Gastrocnemius medialis (tissue), 4 donors: ENCODE data around the gene ZNF622. TPM values are rescaled to one million over a fixed set of nuclear protein-coding genes. Genes with fewer than 3 reads are reported as not detected.
"Not testable (repeated sequence)": the region's sequence is repeated elsewhere in the genome, so short reads cannot be mapped to it uniquely, and the experiment has no call there.

ENCODE experiments used
- ATAC-seq, 2 donors: fragments of 150-250 bp; one replicate each; pipeline ENCODE4 v1.9.1; 2016
- DNase-seq, 2 donors: peaks; one replicate each; pipeline ENCODE4 v3.0.0-alpha.2; 2019
- H3K27ac ChIP-seq, 4 donors: fragments of 200-600 bp; sonication (generic); 1 replicate in 1 of 4; 2 replicates in 3 of 4; pipeline ENCODE4 v1.5.1; 2016 to 2018; ENCODE audit warnings: mild to moderate bottlenecking in 2 of 4, moderate library complexity in 1 of 4
- H3K27me3 ChIP-seq, 3 donors: fragments of 200-600 bp; sonication (generic) in 2 of 3; 1 replicate in 1 of 3; 2 replicates in 2 of 3; pipeline versions ENCODE4 v1.5.1 to v1.6.0; 2016 to 2019; ENCODE audit warnings: mild to moderate bottlenecking in 1 of 3, moderate library complexity in 1 of 3
- H3K36me3 ChIP-seq, 2 donors: fragments of 200-600 bp; sonication (generic) in 1 of 2; one replicate each; pipeline ENCODE4 v1.5.1; 2017 to 2018
- H3K4me1 ChIP-seq, 2 donors: fragments of 200-600 bp; sonication (generic) in 1 of 2; one replicate each; pipeline ENCODE4 v1.5.1; 2016 to 2017; ENCODE audit warnings: mild to moderate bottlenecking in 2 of 2
- H3K4me3 ChIP-seq, 4 donors: fragments of 200-600 bp; sonication (generic) in 3 of 4; 1 replicate in 1 of 4; 2 replicates in 3 of 4; pipeline ENCODE4 v1.5.1; 2016 to 2019; ENCODE audit warnings: mild to moderate bottlenecking in 2 of 4
- H3K9me3 ChIP-seq, 3 donors: fragments of 200-600 bp; sonication (generic) in 2 of 3; 1 replicate in 1 of 3; 2 replicates in 2 of 3; pipeline ENCODE4 v1.5.1; 2016 to 2019
- CTCF ChIP-seq, 5 experiments: fragments of 450-650 bp in 3 of 5; fragments of 200-600 bp in 2 of 5; sonication (generic) in 2 of 5; IDR thresholded peaks in 4 of 5; conservative IDR thresholded peaks in 1 of 5; 1 replicate in 4 of 5; 2 replicates in 1 of 5; pipeline ENCODE4 v1.5.1; 2016 to 2019; ENCODE audit warnings: antibody characterized with exemption in 5 of 5, mild to moderate bottlenecking in 3 of 5, moderate library complexity in 3 of 5
- POLR2A ChIP-seq, 2 donors: fragments of 450-650 bp; IDR thresholded peaks; one replicate each; pipeline ENCODE4 v1.6.1; 2017; ENCODE audit warnings: antibody characterized with exemption in 2 of 2, mild to moderate bottlenecking in 2 of 2, moderate library complexity in 2 of 2
- in situ Hi-C, 4 donors: fragments of 200-750 bp; cut with MboI; loops; one replicate each; pipeline versions ENCODE4 v1.15.0 to v1.8.0; 2017; ENCODE audit warnings: low sequenced_read_pairs in 4 of 4
- intact Hi-C: fragments of 100-400 bp; cut with DNase I; formaldehyde crosslinking; loops from one replicate; pipeline ENCODE4 v1.15.1; 2023; ENCODE audit warnings: low total_unique reads
- total RNA-seq, 4 donors: library from RNA; depleted of rRNA; stranded (reverse); fragments of >200 nt; gene quantifications; one replicate each; pipeline versions ENCODE4 v1.1.0 to v1.2.3, GENCODE V29; 2016

Gene ZNF622
- total RNA-seq, 4 donors from 2014 or later: 44.8 to 150 (median 75.1) TPM

GRCh38 chr5:16482891-16483290 is 17.3 kb upstream of the ZNF622 start:
- Histone ChIP-seq H3K4me1 (peaks cover 43 to 66% of the 10 kb centered on the region in 2 donors), H3K4me3 (no peak overlapping the region), H3K9me3 (no peaks in the 10 kb centered on the region), H3K27me3 (no peaks in the 10 kb centered on the region), H3K27ac (peak overlapping the region; percentile 13 to 97 (median 92)), H3K36me3 (peaks cover 0 to 55% of the 10 kb centered on the region in 2 donors)
- intact Hi-C loops (no loop called here), in situ Hi-C loops (loop anchor here in 2 of 4 donors (10.0 to 25.0 kb wide), 2 partner anchors 72 to 304 kb away; no protein-coding TSS in a partner anchor)
- DNase-seq (no peak), ATAC-seq (no peak)
- TF ChIP-seq CTCF (IDR thresholded peaks at IDR 0.05 in 4 of 5, conservative IDR thresholded peaks at IDR 0.05 in 1 of 5) (no peak), POLR2A (IDR thresholded peaks at IDR 0.05) (no peak)

GRCh38 chr5:16480821-16481538 is 15.4 kb upstream of the ZNF622 start:
- TF ChIP-seq POLR2A (IDR thresholded peaks at IDR 0.05) (no peak), CTCF (IDR thresholded peaks at IDR 0.05 in 4 of 5, conservative IDR thresholded peaks at IDR 0.05 in 1 of 5) (no peak)
- Histone ChIP-seq H3K36me3 (peaks cover 0 to 68% of the 10 kb centered on the region in 2 donors), H3K4me3 (no peak overlapping the region), H3K9me3 (no peaks in the 10 kb centered on the region), H3K27ac (peak overlapping the region; percentile 56 to 97 (median 92)), H3K27me3 (no peaks in the 10 kb centered on the region), H3K4me1 (peaks cover 24 to 50% of the 10 kb centered on the region in 2 donors)
- ATAC-seq (no peak), DNase-seq (no peak)
- in situ Hi-C loops: loop anchor here in 2 of 4 donors (10.0 to 25.0 kb wide), 2 partner anchors 74 to 306 kb away; no protein-coding TSS in a partner anchor
- intact Hi-C loops: no loop called here

DNA sequence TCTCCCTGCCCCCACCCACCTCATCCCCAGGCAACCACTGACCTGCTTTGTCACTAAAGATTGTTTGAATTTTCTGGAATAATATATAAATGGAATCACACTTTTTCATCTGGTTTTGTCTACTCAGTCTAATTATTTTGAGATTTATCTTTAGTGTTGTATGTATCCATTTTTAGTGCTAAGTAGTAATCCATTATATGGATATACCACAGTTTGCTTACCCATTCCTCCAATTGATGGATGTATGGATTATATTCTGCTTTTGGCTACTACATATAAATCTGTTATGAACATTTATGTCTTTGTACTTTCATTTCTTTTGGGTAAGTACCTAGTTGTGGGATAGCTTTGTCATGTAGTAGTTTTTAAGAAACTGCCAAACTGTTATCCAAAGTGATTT is 14.5 kb upstream of the ZNF622 start:
- H3K36me3 ChIP-seq: peaks cover 0 to 75% of the 10 kb centered on the region in 2 donors
- H3K27ac ChIP-seq: peak overlapping the region in 3 of 4 donors; percentile 90 to 97 (median 94)
- H3K9me3 ChIP-seq: no peaks in the 10 kb centered on the region
- intact Hi-C loops (no loop called here), in situ Hi-C loops (loop anchor here in 2 of 4 donors (10.0 to 25.0 kb wide), 2 partner anchors 75 to 307 kb away; no protein-coding TSS in a partner anchor)
- TF ChIP-seq POLR2A (IDR thresholded peaks at IDR 0.05) (no peak), CTCF (IDR thresholded peaks at IDR 0.05 in 4 of 5, conservative IDR thresholded peaks at IDR 0.05 in 1 of 5) (no peak)
- no peaks in the 10 kb centered on the region for H3K27me3 ChIP-seq
- peaks cover 16 to 42% of the 10 kb centered on the region in 2 donors for H3K4me1 ChIP-seq
- DNase-seq: no peak
- no peak overlapping the region for H3K4me3 ChIP-seq
- ATAC-seq: no peak

- H3K27ac ChIP-seq: no peak overlapping the region
- DNase-seq (no peak), ATAC-seq (no peak)
- no peak for TF ChIP-seq POLR2A (IDR thresholded peaks at IDR 0.05)
- no peak for TF ChIP-seq CTCF (IDR thresholded peaks at IDR 0.05 in 4 of 5, conservative IDR thresholded peaks at IDR 0.05 in 1 of 5)
- no peak overlapping the region for H3K4me3 ChIP-seq
- peaks cover 0 to 16% of the 10 kb centered on the region in 2 donors for H3K4me1 ChIP-seq
- intact Hi-C loops (no loop called here), in situ Hi-C loops (loop anchor here in 1 of 4 donors (25.0 kb wide), 1 partner anchor 310 kb away; no protein-coding TSS in a partner anchor)
- peaks cover 0 to 81% of the 10 kb centered on the region in 2 donors for H3K36me3 ChIP-seq
- H3K27me3 ChIP-seq: no peaks in the 10 kb centered on the region
- H3K9me3 ChIP-seq: no peaks in the 10 kb centered on the region
Measured at GRCh38 chr5:16477541-16477940, 11.9 kb upstream of the ZNF622 start.

GRCh38 chr5:16476417-16476816 is 10.8 kb upstream of the ZNF622 start:
- intact Hi-C loops, ATAC-seq, DNase-seq, H3K27me3 ChIP-seq, H3K4me3 ChIP-seq, H3K9me3 ChIP-seq: not testable (repeated sequence)
- in situ Hi-C loops: loop anchor here in 1 of 4 donors (25.0 kb wide), 1 partner anchor 311 kb away; no protein-coding TSS in a partner anchor
- Histone ChIP-seq H3K36me3 (peaks cover 0 to 73% of the 10 kb centered on the region in 2 donors), H3K4me1 (peaks cover 8 to 16% of the 10 kb centered on the region in 2 donors), H3K27ac (peak overlapping the region in 1 of 4 donors; percentile 12)
